Putamen (tissue), 1 donor: ENCODE data around the gene FLT3.

Experiments
- DNase-seq: peaks from one replicate; pipeline ENCODE4 v3.0.0-alpha.2; 2016; ENCODE audit warnings: low spot score

FLT3 gene

GRCh38 chr13:28001837-28002473 lies 98.4 kb downstream of the FLT3 start:
- DNase-seq, result no peak

- no peak for DNase-seq
These were observed 99.3 kb downstream of the FLT3 start for GRCh38 chr13:28001049-28001448.

- DNase-seq, result no peak
These were observed 99.8 kb downstream of the FLT3 start for GRCh38 chr13:28000567-28000966.

- no peak for DNase-seq
These were observed 102.4 kb downstream of the FLT3 start for GRCh38 chr13:27997904-27998522.

- DNase-seq, result no peak
These were observed 108.5 kb downstream of the FLT3 start for GRCh38 chr13:27991881-27992280.

GRCh38 chr13:27988520-27988919 lies 111.9 kb downstream of the FLT3 start, which contains the start of gene URAD:
TSS of gene URAD (minus strand) at chr13:27988693. CDS start at chr13:27988637, 56 bp downstream.
- DNase-seq, result no peak

GRCh38 chr13:27985600-27985999 lies 114.8 kb downstream of the FLT3 start:
- DNase-seq, result no peak

GRCh38 chr13:27982361-27982760 lies 118.0 kb downstream of the FLT3 start:
- no peak for DNase-seq

GRCh38 chr13:27981006-27981708 lies 119.2 kb downstream of the FLT3 start:
- DNase-seq, result no peak

GRCh38 chr13:27980280-27980998 lies 119.9 kb downstream of the FLT3 start:
- DNase-seq, result no peak

- DNase-seq, result no peak
These were observed 120.6 kb downstream of the FLT3 start for GRCh38 chr13:27979765-27980279.

GRCh38 chr13:27979001-27979643 lies 121.3 kb downstream of the FLT3 start:
- DNase-seq, result no peak

- no peak for DNase-seq
These were observed 121.9 kb downstream of the FLT3 start for GRCh38 chr13:27978301-27978968.

GRCh38 chr13:27977476-27978300 lies 122.7 kb downstream of the FLT3 start:
- DNase-seq, result no peak

- DNase-seq, result no peak
These were observed 123.8 kb downstream of the FLT3 start for GRCh38 chr13:27976362-27977091.

GRCh38 chr13:27975564-27976361 lies 124.6 kb downstream of the FLT3 start:
- no peak for DNase-seq

GRCh38 chr13:27973961-27974662 lies 126.3 kb downstream of the FLT3 start:
- DNase-seq, result no peak

GRCh38 chr13:27973291-27973690 lies 127.1 kb downstream of the FLT3 start:
- DNase-seq, result no peak
